ENCODE results near the gene GEN1.

The GEN1 gene

DNA sequence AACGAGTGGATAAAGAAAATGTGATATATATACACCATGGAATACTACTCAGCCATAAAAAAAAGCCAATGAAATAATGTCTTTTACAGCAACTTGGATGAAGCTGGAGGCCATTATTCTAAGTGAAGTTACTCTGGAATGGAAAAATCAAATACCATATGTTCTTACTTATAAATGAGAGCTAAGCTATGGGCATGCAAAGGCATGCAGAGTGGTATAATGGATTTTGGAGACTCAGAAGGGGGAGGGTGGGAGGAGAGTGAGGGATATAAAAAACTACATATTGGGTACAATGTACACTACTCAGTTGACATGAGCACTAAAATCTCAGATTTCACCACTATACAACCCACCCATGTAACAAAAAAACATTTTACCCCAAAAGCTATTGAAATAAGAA is 60.7 kb downstream of the GEN1 start:
- Histone ChIP-seq H3K9ac (ENCODE audit: low read depth, low read length, poor library complexity, severe bottlenecking) (no peak overlapping the region), H3K9me2 (replicated peaks; ENCODE audit: low read depth, low read length) (no peaks in the 10 kb centered on the region), H3K9me3 (ENCODE audit: insufficient read depth, low read depth, low read length) (no peaks in the 10 kb centered on the region), H3K4me2 (ENCODE audit: low read depth, low read length, poor library complexity, severe bottlenecking) (no peak overlapping the region), H2AFZ (ENCODE audit: low read length) (no peak overlapping the region), H3F3A (ENCODE audit: low read depth) (no peaks in the 10 kb centered on the region), H3K27me3 (ENCODE audit: insufficient read depth, low read length, poor library complexity, severe bottlenecking) (no peaks in the 10 kb centered on the region), H3K36me3 (ENCODE audit: insufficient read depth, low read length) (no peaks in the 10 kb centered on the region), H3K4me3 (ENCODE audit: low read length, poor library complexity, severe bottlenecking) (no peak overlapping the region), H3K79me2 (ENCODE audit: insufficient read depth, low read length) (no peaks in the 10 kb centered on the region), H3K4me1 (ENCODE audit: insufficient read depth, low read length, poor library complexity, severe bottlenecking) (peaks cover 8% of the 10 kb centered on the region), H4K20me1 (ENCODE audit: insufficient read depth, low read length, poor library complexity, severe bottlenecking) (no peaks in the 10 kb centered on the region)
- TF ChIP-seq EZH2phosphoT487 (IDR thresholded peaks at IDR 0.05; ENCODE audit: borderline replicate concordance), result no peak
- TF ChIP-seq, protein P1, sequence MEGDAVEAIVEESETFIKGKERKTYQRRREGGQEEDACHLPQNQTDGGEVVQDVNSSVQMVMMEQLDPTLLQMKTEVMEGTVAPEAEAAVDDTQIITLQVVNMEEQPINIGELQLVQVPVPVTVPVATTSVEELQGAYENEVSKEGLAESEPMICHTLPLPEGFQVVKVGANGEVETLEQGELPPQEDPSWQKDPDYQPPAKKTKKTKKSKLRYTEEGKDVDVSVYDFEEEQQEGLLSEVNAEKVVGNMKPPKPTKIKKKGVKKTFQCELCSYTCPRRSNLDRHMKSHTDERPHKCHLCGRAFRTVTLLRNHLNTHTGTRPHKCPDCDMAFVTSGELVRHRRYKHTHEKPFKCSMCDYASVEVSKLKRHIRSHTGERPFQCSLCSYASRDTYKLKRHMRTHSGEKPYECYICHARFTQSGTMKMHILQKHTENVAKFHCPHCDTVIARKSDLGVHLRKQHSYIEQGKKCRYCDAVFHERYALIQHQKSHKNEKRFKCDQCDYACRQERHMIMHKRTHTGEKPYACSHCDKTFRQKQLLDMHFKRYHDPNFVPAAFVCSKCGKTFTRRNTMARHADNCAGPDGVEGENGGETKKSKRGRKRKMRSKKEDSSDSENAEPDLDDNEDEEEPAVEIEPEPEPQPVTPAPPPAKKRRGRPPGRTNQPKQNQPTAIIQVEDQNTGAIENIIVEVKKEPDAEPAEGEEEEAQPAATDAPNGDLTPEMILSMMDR (conservative IDR thresholded peaks at IDR 0.05; ENCODE audit: low read length), result no peak

DNA sequence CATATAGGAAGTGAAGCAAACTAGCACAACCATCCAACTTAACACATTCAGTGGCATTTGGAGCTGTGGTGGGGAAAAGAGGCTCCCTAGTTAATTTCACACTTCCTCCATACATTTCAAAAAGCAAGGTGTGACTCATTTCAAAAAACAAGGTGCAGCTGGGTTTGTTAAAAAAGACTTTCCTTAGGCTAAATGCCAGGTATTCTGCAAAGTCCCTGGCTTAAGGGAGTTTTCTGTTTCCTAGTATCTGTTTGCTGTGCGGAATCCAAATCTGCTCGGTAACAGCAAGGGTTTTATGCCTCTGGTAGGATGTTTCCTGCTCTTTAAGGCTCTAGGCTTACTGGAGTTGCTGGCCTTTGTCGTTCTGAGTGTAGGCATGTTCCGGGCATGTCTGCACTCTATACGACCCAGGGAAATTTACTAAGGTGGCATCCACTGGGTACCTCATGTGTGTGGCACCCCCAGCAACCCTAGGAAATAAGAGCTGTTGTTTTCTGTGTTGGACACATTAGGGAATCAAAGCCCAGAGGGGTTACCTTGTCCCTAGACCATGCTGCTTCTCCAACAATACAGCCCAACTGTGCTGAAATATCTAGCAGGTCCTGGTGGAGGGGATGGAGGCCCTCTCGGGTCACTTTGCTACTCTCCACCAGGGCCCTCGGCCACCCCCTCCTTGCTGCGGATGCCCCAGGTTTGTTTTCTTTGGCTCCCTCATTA is 61.7 kb downstream of the GEN1 start:
- H3K4me1 ChIP-seq (ENCODE audit: insufficient read depth, low read length, poor library complexity, severe bottlenecking), result peaks cover 8% of the 10 kb centered on the region
- TF ChIP-seq, protein P1 (conservative IDR thresholded peaks at IDR 0.05; ENCODE audit: low read length), result no peak
- TF ChIP-seq EZH2phosphoT487 (IDR thresholded peaks at IDR 0.05; ENCODE audit: borderline replicate concordance), result no peak
- no peak overlapping the region for H3K9ac ChIP-seq (ENCODE audit: low read depth, low read length, poor library complexity, severe bottlenecking)
- no peaks in the 10 kb centered on the region for H3K27me3 ChIP-seq (ENCODE audit: insufficient read depth, low read length, poor library complexity, severe bottlenecking)
- no peaks in the 10 kb centered on the region for H3K9me3 ChIP-seq (ENCODE audit: insufficient read depth, low read depth, low read length)
- H3K36me3 ChIP-seq (ENCODE audit: insufficient read depth, low read length), result no peaks in the 10 kb centered on the region
- H3K79me2 ChIP-seq (ENCODE audit: insufficient read depth, low read length), result no peaks in the 10 kb centered on the region
- H3K4me2 ChIP-seq (ENCODE audit: low read depth, low read length, poor library complexity, severe bottlenecking), result no peak overlapping the region
- H2AFZ ChIP-seq (ENCODE audit: low read length), result no peak overlapping the region
- no peaks in the 10 kb centered on the region for H3F3A ChIP-seq (ENCODE audit: low read depth)
- no peaks in the 10 kb centered on the region for H4K20me1 ChIP-seq (ENCODE audit: insufficient read depth, low read length, poor library complexity, severe bottlenecking)
- no peak overlapping the region for H3K4me3 ChIP-seq (ENCODE audit: low read length, poor library complexity, severe bottlenecking)
- no peaks in the 10 kb centered on the region for H3K9me2 ChIP-seq (replicated peaks; ENCODE audit: low read depth, low read length)

DNA sequence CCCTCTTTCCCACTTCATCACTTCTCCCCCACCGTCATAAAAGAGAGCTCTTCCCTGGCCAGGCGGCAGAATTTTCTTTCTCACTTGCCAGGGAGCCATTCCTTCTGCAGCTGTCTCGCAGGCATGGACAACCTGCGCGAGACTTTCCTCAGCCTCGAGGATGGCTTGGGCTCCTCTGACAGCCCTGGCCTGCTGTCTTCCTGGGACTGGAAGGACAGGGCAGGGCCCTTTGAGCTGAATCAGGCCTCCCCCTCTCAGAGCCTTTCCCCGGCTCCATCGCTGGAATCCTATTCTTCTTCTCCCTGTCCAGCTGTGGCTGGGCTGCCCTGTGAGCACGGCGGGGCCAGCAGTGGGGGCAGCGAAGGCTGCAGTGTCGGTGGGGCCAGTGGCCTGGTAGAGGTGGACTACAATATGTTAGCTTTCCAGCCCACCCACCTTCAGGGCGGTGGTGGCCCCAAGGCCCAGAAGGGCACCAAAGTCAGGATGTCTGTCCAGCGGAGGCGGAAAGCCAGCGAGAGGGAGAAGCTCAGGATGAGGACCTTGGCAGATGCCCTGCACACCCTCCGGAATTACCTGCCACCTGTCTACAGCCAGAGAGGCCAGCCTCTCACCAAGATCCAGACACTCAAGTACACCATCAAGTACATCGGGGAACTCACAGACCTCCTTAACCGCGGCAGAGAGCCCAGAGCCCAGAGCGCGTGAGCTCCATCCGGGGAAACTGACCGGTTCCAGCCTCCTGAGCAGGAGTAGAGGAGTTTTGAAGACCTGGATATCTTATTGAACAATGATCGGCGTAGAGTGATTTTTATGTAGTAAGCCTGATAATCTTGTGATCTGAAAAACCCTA is 62.7 kb downstream of the GEN1 start, which contains the start of gene MSGN1:
MSGN1 (plus strand) TSS at position 65 of the 850 bp plus-strand sequence; CDS start at position 124, 59 bp downstream.
- peaks cover 8% of the 10 kb centered on the region for H3K4me1 ChIP-seq (ENCODE audit: insufficient read depth, low read length, poor library complexity, severe bottlenecking)
- no peaks in the 10 kb centered on the region for H3K79me2 ChIP-seq (ENCODE audit: insufficient read depth, low read length)
- no peak within 1 kb of the TSS for H2AFZ ChIP-seq (ENCODE audit: low read length)
- no peaks in the 10 kb centered on the region for H3F3A ChIP-seq (ENCODE audit: low read depth)
- no peaks in the 10 kb centered on the region for H3K9me3 ChIP-seq (ENCODE audit: insufficient read depth, low read depth, low read length)
- no peak within 1 kb of the TSS for H3K4me2 ChIP-seq (ENCODE audit: low read depth, low read length, poor library complexity, severe bottlenecking)
- H3K27me3 ChIP-seq (ENCODE audit: insufficient read depth, low read length, poor library complexity, severe bottlenecking), result no peaks in the 10 kb centered on the region
- H3K9ac ChIP-seq (ENCODE audit: low read depth, low read length, poor library complexity, severe bottlenecking), result no peak within 1 kb of the TSS
- no peak within 1 kb of the TSS for H3K4me3 ChIP-seq (ENCODE audit: low read length, poor library complexity, severe bottlenecking)
- no peaks in the 10 kb centered on the region for H3K9me2 ChIP-seq (replicated peaks; ENCODE audit: low read depth, low read length)
- TF ChIP-seq, protein P1 (conservative IDR thresholded peaks at IDR 0.05; ENCODE audit: low read length), result no peak
- no peak for TF ChIP-seq EZH2phosphoT487 (IDR thresholded peaks at IDR 0.05; ENCODE audit: borderline replicate concordance)
- H3K36me3 ChIP-seq (ENCODE audit: insufficient read depth, low read length), result no peaks in the 10 kb centered on the region
- no peaks in the 10 kb centered on the region for H4K20me1 ChIP-seq (ENCODE audit: insufficient read depth, low read length, poor library complexity, severe bottlenecking)
